Astrocyte of the cerebellum (primary cell): Measurements from ENCODE around the gene MTHFR.

Experiments
- DNase-seq: peaks from one replicate; pipeline ENCODE4 v3.0.0-alpha.2; 2011; ENCODE audit warnings: low read depth
- H3K4me3 ChIP-seq: 2 replicates; pipeline ENCODE4 v1.5.1; 2011; ENCODE audit warnings: mild to moderate bottlenecking, low read depth, low read length, moderate library complexity
- CTCF ChIP-seq: IDR thresholded peaks from 2 replicates; pipeline ENCODE4 v1.5.1; 2012; ENCODE audit warnings: low read length, low read depth, moderate library complexity, mild to moderate bottlenecking; ENCODE audit errors: missing control alignments
- in situ Hi-C: cut with HindIII; loops from 2 replicates; pipeline ENCODE4 v1.10.0; 2017; ENCODE audit warnings: low sequenced_read_pairs

Gene MTHFR

GRCh38 chr1:11838349-11839272 is 32.8 kb upstream of the MTHFR start:
- DNase-seq, result no peak

GRCh38 chr1:11837767-11838348 is 32.1 kb upstream of the MTHFR start:
- H3K4me3 ChIP-seq, result no peak overlapping the region
- no peak for DNase-seq
- in situ Hi-C loops, result no loop called here
- TF ChIP-seq CTCF, result no peak

More at GRCh38 chr1:11838349-11839272, 32.8 kb upstream of the MTHFR start:
- no peak overlapping the region for H3K4me3 ChIP-seq
- TF ChIP-seq CTCF, result peak; percentile 100
- in situ Hi-C loops, result no loop called here

- no peak for TF ChIP-seq CTCF
- H3K4me3 ChIP-seq, result no peak overlapping the region
- DNase-seq, result no peak
- in situ Hi-C loops, result no loop called here
Measured at GRCh38 chr1:11836955-11837766, 31.4 kb upstream of the MTHFR start.

- no peak for TF ChIP-seq CTCF
- no peak overlapping the region for H3K4me3 ChIP-seq
- no peak for DNase-seq
- in situ Hi-C loops, result no loop called here
Measured at GRCh38 chr1:11835441-11836225, 29.9 kb upstream of the MTHFR start.

DNA sequence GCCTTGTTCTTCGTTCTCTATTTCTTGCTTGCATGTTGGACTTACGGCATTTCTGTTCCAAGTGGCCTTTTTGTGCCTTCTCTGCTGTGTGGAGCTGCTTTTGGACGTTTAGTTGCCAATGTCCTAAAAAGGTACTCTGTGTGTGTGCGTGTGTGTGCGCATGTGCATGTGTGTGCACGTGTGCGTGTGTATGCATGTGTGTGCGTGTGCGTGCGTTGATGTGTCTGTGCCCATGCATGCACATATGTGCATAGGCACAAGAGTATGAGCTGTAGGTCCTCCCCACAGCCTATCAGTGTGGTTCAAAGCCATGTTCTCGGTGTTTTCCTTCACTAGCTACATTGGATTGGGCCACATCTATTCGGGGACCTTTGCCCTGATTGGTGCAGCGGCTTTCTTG is 28.1 kb upstream of the MTHFR start:
- DNase-seq, result no peak
- H3K4me3 ChIP-seq, result no peak overlapping the region
- TF ChIP-seq CTCF, result no peak
- in situ Hi-C loops, result no loop called here

DNA sequence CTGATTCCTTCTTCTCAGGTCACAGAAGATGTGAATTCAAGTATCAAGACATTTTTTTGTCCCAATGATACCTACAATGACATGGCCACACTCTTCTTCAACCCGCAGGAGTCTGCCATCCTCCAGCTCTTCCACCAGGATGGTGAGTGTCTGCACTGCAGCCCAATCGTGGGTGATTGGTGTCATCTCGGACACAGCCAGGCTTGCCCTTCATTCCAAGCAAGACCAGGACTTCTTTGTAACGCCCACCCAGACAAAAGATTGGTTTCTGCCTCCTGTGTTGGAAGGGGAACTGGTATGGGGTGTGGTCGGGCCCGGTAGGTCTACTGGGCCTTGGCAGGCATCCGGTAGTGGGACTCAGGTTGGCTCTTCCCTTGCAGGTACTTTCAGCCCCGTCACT is 27.7 kb upstream of the MTHFR start:
- H3K4me3 ChIP-seq, result no peak overlapping the region
- no peak for TF ChIP-seq CTCF
- DNase-seq, result no peak
- in situ Hi-C loops, result no loop called here
